ENCODE measurements around the gene SORCS1.

The SORCS1 gene

DNA sequence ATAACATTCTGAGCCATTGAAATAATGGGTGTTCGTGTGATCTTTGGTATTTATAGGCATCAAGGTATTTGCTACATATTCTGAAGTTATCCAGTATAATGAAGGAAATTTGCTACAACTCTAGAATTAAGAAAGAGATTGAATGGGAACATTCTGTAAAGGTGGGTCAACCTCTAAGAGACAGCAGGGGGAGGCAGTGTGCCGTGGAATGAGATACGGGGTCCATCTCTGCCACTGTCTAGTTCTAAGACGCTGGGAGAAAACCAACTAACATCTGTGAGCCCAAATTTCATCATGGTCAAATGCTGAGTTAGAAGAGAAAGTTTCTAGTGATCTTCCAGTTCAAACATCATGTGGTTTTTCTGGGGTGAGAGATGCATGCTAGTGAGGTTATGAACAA lies 368.9 kb downstream of the SORCS1 start:
- DNase-seq: no peak

DNA sequence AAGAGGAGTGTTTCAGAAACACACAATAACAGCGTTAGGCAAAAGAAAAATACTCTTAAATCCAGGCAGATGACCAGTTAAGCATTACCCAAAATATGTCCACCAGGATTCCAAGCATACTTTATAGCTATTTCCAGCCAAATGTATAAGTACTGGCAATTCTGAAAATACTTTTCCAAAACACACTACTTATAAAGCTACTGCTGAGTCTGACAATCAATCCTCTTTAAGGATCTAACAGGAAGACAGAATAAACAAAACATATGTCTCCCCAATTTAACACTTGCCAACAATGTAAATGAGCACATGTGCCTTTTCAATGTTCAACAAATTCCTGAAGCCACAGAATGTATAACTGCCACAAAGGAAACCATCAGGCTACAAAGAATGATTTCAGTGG lies 370.9 kb downstream of the SORCS1 start:
- DNase-seq: no peak

DNA sequence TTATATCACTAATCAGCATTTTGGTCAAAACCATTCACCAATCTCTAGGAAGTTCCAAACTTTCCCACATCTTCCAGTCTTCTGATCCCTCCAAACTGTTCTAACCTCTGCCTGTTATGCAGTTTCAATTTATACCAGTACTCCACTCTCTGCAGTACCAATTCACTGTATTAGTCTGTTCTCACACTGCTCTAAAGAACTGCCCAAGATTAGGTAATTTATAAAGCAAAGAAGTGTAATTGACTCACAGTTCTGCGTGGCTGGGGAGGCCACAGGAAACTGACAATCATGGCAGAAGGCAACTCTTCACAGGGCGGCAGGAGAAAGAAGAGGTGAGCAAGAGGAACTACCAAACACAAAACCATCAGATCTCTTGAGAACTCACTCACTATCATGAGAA lies 374.9 kb downstream of the SORCS1 start:
- no peak for DNase-seq

DNA sequence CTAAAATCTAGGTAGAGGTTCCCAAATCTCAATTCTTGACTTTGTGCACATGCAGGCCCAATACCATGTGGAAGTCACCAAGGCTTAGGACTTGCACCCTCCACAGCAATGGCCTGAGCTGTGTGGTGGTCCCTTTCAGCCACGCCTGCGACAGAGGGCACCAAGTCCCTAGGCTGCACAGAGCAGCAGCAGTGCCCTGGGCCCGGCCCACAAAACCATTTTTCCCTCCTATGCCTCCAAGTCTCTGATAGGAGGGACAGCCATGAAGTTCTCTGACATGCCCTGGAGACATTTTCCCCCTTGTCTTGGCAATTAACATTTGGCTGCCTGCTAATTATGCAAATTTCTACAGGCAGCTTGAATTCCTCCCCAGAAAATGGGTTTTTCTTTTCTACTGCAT lies 375.5 kb downstream of the SORCS1 start:
- DNase-seq: no peak

DNA sequence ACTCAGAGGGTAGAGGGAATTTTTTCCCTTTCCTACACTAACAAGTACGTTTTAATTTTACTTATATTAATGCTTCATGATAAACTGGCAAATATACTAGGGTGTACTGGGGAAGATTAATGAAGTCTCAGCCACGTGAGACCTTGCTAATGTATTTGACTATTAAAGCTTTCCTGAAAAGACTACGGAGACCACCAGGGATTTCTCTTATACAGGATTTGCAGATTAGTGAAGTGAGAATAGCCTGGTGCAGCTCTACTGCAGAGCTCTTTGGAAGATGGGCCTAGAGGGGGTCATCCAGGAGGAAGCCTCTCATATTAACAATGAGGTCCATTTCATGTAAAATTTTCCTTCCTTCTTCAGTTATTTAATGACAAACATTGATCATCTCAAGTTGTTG lies 379.0 kb downstream of the SORCS1 start:
- no peak for DNase-seq

DNA sequence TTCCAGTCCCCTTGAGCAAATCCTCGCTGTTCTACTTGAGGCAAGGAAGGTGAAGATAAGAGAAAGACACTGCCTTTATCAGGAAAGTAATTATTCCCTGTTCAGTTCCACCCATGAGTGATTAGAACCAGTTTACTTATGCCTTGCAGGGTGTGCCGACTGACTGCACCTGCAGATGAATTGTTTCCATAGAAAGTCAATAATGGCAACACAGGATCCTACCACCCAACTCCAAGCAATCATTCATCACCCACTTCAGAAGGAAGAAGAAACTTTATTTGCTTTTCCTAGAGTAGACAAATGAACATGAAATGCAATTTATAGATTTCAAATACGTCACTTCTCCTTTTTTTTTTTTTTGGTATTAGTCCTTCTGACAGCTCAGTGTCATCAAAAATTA lies 383.9 kb downstream of the SORCS1 start:
- no peak for DNase-seq

DNA sequence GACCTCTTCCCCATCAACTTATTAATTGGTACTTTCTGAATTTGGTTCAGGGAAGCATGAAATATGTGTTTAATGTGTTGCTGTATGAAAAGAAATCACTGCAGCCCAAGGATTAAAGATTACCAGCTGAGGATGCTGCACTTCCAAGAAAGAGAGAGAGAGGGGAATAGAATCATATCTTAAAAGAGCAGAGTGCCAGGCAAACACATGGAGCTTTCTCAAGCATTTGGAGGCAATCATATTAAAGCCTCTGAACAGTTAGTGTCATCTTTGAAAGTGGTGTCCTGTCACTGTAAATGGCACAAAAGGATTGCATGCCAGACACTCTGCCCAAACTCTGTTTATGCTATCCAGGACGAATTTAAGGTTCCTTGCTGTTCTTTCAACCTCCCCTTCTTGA lies 386.7 kb downstream of the SORCS1 start:
- no peak for DNase-seq

DNA sequence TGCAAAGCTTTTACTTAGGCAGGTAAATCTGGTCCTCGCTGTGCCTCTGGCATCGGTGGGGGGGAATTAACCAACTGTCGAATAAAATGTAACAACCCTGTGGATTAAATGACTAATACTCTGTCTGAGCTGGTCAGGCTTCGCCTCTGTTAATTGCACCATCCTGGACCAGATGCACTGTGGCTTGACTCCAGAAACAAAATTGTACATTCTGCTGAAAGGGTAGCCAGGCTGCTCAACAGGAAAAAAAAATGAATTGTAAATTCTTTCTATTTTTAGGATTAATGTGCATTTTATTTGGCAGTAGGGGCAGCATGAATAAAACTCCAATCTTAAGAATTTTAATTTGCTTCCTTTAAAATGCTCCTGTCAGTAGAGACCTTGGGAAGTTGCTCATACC lies 389.4 kb downstream of the SORCS1 start:
- no peak for DNase-seq

DNA sequence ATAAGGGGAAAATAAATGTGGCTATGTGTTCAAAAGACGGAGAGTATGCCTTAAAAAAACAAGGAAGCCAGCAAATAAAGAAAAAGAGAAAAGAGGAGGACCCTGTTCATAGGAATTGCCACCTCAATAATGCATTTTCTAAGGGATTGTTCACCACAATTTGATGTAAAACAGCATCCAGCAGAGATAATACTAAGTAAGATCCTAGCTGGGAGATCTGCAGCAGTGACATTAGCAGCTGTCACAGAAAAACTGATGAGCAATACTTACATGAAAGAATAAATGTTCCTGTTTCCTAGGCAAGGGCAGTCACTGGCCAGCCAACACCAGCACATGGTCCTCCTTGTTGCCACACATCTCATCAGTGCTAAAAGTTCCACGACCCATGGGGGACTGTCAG lies 391.5 kb downstream of the SORCS1 start:
- no peak for DNase-seq

DNA sequence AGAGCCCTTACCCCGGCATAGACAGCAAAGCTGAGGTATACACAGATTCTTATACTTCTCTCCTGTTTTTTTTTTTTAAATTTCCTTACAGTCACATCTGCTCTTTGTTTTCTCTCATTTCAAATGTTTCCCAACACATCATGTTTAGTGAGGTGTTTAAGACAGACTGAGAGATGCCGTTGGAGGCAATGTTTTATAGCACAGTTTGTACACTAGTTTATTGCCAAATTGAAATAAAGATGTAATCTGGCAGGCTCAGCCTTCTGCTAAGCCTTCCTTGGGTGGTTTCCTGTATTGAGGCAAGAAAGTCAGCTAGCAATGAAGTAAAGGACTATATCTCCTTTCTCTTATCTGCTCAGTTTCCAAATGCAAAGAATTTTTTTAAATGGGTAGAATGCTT lies 393.4 kb downstream of the SORCS1 start:
- DNase-seq: no peak

DNA sequence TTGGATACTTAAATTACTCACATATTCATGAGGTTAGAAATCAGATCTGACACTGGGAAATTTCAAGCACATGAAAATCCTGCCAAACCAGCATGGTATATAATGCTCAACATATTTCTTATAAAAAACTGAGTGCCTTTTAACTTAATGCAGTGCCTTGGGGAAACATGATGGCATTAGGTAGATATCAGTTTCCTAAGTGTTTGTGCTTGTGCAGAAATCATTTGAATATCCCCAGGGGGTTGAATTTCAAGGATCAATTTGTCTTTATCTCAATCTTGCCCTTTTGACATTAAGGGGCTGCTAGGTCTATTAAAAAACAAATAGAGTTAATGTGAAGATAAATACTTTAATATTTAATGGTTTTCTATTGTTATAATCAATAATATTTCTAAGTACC lies 396.3 kb downstream of the SORCS1 start:
- no peak for DNase-seq

DNA sequence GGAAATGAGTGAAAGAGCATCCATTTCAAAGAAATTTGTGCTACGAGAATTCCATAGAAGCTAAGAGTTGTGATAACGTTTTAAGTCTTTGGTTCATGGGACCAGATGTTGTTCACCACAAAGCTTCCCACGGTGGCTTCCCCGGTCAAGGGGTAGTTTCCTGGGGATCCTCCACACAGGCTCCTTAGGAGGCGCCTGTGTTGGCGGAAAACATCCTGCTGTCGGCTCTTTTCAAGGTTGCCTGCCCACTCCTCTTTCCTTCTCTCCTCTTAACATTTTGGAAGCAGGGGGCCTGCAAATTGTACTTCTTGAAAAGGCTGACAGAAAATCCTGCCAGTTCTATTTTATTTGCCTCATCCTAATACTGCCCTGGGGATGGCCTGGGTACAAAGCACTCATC lies 398.6 kb downstream of the SORCS1 start:
- DNase-seq: no peak

DNA sequence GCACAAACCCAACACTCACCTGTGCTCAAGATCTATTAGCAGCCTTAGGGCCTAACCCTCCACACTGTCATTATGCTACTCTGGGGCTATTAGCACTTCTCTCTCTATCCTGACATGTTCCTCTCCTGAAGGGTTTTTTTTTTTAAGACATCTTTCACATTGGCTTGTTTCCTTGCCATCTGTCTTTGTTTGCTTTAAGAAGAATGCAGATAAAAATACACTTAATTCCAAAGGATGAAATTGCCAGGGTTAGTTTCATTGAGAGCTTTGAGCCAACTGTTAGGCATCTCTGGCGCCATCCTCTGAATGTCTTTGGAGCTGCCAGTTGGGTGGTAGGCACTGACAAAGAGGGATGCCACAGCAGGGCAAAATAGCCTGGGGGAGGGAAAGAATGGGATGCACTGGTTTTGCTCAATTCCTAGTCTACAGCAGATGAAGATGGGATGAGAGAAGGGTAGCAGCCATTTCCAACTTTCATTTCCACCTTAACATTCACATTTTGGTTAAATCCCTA lies 399.2 kb downstream of the SORCS1 start:
- no peak for DNase-seq

DNA sequence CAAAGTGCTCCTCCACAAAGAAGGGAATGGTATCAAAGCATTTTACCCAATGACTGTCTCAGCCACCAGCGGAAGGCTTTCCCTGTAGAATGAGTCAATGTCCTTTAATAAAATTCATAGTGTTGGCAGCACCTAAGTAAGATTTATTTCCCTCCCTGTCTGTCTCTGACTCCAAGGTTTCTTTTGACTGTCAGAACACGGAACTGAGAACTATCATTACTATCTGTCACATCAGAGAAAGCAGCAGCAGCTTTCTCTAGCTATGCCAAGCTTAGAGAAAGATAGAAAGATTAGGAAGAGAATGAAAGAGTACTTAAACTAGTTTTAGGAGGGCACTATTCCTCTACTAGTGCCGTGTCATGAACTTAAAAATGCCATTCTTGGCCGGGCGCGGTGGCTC lies 400.1 kb downstream of the SORCS1 start:
- no peak for DNase-seq

DNA sequence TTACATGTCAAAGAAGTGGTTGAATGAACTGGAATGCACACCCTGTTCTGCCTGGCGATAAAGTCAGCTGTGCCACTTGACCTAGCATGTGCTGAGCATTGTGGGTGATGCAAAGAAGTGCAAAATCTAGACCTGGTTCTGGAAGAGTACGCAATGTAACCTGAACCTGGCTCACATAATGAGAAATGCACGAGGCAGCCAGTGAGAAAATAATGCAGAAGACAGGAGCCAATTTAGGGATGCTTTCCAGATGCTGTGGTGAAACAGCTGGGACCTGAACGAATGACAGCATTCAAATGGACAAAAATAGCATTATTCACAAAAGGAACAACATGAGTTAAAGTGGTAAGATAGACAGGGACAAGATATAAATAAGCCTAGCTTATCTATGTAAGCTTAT lies 402.6 kb downstream of the SORCS1 start:
- no peak for DNase-seq

DNA sequence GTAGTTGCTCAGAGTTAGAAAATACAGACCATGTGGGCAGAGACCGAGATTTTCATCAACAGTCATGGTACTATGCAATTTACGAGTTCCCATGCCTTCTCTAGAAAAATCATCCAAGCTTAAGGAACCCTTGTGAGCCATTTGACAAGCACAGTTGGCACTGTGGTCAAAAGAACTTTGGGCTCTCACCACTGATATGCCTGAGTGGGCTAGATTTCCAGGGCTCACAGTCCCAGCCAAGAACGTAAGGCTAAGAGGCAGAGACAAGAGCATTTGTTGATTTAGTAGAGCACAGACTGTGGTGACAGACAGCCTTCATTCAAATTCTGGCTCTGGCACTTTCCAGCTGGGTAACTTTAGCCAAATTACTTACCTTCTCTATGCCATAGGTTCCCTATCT lies 407.0 kb downstream of the SORCS1 start:
- DNase-seq: no peak

DNA sequence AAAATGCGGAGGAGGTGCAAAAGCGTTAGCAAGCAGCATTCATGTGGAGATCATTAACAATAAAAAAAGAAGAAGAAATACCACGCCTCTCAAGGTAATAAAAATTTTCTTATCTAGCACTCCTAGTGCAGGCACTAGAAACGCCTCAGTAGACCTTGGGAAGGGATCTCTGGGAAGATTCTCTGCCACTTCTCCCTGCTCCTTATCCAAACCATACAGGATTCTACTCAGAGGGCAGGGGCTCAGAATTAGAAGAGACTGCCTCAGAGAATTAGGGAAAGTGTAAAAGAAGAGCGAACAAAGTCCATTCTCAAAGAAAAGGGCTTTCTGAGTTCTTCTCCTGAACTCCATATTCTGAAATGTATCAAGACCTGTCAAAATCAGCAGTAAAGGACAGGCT lies 413.4 kb downstream of the SORCS1 start:
- DNase-seq: no peak

DNA sequence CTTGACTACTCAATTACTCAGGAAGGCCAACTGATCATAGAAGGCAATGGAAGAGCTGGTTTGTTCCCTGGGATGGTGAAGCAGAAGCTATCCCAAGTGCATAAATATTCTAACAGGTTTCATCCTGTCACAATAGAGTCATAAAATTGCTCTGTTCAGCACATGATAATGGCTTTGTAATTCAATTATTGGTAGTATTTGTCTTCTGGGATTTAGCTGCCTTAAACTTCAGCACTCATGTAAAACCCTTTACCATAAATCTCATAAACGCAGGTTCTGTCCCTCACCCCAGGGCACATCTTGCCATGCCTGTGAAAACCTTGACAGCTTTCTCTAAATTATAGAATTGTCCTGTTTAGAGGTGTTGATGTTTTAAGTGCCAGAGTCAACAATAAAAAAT lies 417.6 kb downstream of the SORCS1 start:
- DNase-seq: no peak

DNA sequence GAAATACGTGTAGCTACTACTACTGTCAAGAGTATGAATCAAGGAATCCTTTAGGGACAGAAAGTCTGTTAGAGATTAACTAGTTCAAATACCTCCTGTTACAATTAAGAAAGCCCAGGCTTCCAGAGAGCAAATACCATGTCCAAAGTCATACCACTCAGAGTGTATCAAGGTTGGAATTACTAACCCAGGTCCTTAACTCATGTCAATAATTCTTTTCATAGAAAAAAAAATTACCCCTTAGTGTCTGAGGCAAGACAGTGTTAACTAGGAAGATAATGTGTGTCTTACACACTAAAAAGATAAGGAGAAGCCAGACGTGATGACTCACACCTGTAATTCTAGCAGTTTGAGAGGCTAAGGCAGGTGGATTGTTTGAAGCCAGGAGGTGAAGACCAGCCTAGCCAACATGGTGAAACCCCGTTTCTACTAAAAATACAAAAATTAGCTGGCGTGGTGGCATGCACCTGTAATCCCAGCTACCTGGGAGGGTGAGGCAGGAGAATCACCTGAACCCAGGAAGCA lies 423.4 kb downstream of the SORCS1 start:
- DNase-seq: no peak

DNA sequence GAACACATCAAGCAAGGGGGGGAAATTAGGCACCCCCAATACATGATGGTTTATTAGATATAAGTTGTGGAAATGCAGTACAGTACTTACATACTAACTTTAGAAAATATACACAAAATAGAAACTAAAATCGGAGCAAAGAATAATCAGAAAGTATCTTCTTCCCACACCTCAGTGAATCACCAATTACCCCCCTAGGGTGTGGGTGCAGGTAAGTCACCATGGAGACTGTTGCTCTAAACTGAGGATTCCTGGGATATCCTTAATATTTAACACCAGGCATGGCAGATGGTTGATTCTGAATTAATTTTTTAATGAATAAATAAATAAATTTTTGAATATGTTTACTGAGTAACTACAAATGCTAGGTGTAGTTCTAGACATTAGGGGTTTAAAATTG lies 424.4 kb downstream of the SORCS1 start:
- DNase-seq: no peak

DNA sequence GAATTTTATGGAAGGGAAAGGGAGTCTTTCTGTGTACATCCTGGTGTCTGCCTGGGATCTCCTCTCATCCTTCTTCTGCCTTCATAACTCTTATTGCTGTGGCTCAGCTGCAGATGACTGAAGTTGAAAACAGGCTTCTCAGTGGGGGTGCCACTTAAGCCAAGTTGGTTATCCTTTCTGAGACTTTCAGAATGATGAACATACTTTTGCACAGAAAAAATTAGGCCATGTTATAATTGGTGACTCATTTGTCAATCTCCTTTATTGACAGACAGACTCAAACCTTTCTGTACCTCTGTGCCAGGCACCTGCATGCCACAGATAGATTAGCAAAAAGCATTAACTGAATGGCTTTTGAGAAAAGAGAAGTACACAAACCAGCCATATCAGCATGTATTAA lies 430.3 kb downstream of the SORCS1 start:
- DNase-seq: no peak

DNA sequence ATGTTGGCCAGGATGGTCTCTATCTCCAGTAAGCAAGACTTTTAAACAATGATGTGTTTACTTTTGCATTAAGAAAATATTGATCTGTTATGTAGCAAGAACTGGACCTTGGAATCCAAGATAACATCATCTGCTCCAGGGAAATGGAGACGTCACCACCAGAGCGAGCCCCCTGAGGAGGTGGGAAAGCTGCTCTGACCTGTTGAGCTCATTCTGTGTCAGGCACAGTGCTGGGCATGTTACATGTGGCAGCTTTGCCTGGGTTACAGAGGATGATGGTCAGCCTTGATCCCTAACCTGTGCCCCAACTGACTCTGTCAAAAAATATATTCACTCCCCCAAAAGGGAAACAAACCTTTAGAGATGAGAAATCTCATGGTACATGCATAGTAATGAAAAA lies 436.3 kb downstream of the SORCS1 start:
- no peak for DNase-seq

DNA sequence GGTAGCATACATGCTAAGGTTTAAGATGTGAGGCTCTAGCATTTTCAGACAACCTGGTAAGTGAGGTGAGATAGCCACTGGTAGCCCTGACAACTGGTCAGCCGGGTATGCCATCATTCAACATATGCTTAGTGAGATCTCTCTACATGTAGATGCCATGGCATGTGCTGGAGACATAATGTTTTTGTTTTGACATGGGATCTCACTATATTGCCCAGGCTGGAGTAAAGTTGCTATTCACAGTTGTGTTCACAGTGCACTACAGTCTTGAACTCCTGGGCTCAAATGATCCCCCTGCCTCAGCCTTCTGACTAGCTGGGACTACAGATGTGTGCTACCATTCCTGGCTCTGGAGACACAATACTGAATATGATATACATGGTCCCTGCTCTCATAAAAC lies 437.3 kb downstream of the SORCS1 start:
- no peak for DNase-seq

DNA sequence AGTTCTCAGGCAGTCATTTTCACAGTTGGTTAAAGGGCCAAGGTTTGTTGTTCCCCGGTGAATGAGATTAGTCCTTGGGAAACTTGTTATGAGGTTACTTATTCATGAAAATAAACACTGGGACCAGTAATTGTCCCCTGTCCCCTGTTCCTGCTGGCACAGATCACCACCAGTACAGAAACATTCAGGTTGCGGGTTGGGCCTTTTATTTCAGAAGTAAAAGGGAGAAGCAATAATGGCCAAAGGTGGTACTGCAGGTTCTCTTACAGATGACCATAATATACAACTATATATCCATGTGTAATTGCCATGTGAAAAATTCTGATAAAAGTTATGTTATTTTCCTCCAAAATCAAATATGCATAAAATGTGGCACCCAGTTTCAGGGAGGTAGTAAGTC lies 442.0 kb downstream of the SORCS1 start:
- no peak for DNase-seq

DNA sequence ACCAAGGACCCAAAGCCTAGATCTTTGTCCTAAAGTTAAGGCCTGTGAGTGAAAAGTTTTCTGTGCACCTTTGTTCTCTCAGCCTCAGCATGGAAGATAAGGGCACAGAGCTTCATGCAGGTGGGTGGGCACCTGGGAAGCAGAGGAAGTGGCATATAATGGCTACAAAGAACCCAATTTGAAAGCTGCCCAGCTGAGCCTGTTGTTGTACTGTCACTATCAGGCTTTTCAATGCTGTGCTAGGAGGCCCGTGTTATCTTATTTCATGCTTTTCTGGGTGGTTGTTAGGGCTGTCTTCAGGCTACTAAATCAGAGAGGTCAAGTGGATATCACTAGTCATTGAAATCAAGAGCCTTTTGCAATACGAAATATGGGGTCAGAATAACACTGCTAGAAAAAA lies 443.8 kb downstream of the SORCS1 start:
- no peak for DNase-seq

DNA sequence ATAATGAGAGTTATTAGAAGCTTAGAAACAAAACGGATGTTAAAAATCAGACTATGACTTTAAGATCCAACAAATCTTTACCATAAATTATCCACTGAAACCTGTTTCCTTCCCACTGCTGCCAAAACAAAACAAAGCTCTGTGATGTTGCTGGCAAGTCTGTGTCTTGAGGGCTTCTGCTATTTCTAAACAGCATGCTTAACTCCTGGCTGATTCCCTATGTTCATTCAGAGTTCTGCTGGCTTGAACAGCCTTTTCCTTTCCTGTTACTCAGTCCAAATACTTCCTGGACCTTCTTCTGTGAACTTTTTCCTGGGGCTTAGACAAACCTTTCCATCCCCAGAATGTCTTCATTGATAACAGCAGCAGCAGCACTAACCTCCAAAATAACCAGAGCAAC lies 448.1 kb downstream of the SORCS1 start:
- DNase-seq: no peak

Data from cerebellar nuclear complex (tissue), 1 donor.